DOHH2 (cell line): Measurements from ENCODE around the gene AGTPBP1.

Experiments used
- EZH2phosphoT487 ChIP-seq: fragments of 200-600 bp; sonication (generic); IDR thresholded peaks from 2 replicates; pipeline ENCODE4 v1.6.1; 2017; ENCODE audit warnings: borderline replicate concordance, mild to moderate bottlenecking, antibody characterized with exemption, low read length, moderate library complexity, mixed read lengths
- TF ChIP-seq, protein P1 (sequence below): fragments of 200-600 bp; sonication (generic); IDR thresholded peaks from one replicate; pipeline ENCODE4 v1.5.1; 2014; ENCODE audit warnings: antibody characterized with exemption, mild to moderate bottlenecking, low read depth, low read length; ENCODE audit not compliant: poor library complexity, severe bottlenecking

GRCh38 chr9:85639675-85640186 is 102.0 kb downstream of the AGTPBP1 start:
- TF ChIP-seq, protein P1, sequence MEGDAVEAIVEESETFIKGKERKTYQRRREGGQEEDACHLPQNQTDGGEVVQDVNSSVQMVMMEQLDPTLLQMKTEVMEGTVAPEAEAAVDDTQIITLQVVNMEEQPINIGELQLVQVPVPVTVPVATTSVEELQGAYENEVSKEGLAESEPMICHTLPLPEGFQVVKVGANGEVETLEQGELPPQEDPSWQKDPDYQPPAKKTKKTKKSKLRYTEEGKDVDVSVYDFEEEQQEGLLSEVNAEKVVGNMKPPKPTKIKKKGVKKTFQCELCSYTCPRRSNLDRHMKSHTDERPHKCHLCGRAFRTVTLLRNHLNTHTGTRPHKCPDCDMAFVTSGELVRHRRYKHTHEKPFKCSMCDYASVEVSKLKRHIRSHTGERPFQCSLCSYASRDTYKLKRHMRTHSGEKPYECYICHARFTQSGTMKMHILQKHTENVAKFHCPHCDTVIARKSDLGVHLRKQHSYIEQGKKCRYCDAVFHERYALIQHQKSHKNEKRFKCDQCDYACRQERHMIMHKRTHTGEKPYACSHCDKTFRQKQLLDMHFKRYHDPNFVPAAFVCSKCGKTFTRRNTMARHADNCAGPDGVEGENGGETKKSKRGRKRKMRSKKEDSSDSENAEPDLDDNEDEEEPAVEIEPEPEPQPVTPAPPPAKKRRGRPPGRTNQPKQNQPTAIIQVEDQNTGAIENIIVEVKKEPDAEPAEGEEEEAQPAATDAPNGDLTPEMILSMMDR = no peak
- TF ChIP-seq EZH2phosphoT487 = no peak
